ENCODE results near the gene HACL1. TPM values are rescaled to one million over a fixed set of nuclear protein-coding genes. Genes with fewer than 3 reads are reported as not detected.

HACL1 gene
- total and polyA plus RNA-seq, 11 donors, result 7.2 to 21.5 (median 12.6) TPM

DNA sequence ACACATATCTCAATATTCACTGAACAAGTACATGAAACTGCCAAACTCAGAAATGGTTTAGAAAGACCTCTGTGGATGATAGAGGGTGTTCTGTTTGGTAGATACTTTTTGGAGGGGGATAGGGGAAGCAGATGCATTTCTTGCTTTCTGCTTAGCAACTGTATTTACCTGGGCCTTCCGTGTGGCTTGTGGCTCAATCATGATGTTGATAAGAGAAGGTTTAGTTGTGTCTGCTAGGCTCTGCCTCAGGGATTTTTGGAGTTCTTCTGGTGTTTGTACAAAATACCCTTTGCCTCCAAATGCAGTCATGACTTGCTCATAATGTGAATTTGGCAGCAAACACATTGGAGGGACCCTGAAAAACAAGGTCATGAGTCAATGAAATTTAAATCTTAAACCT is 38.2 kb downstream of the HACL1 start:
- H3K27me3 ChIP-seq, result no peaks in the 10 kb centered on the region
- H3K9me3 ChIP-seq, result no peaks in the 10 kb centered on the region
- TF ChIP-seq, protein P1, sequence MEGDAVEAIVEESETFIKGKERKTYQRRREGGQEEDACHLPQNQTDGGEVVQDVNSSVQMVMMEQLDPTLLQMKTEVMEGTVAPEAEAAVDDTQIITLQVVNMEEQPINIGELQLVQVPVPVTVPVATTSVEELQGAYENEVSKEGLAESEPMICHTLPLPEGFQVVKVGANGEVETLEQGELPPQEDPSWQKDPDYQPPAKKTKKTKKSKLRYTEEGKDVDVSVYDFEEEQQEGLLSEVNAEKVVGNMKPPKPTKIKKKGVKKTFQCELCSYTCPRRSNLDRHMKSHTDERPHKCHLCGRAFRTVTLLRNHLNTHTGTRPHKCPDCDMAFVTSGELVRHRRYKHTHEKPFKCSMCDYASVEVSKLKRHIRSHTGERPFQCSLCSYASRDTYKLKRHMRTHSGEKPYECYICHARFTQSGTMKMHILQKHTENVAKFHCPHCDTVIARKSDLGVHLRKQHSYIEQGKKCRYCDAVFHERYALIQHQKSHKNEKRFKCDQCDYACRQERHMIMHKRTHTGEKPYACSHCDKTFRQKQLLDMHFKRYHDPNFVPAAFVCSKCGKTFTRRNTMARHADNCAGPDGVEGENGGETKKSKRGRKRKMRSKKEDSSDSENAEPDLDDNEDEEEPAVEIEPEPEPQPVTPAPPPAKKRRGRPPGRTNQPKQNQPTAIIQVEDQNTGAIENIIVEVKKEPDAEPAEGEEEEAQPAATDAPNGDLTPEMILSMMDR (IDR thresholded peaks at IDR 0.05), result no peak
- no peak for TF ChIP-seq POLR2A (IDR thresholded peaks at IDR 0.05)
- peaks cover 0 to 92% (median 83%) of the 10 kb centered on the region in 9 donors for H3K36me3 ChIP-seq
- no peak for DNase-seq
- no peaks in the 10 kb centered on the region for H3K4me1 ChIP-seq
- WGBS, 4 donors, result 84 to 100% (median 92%) methylated on average over 1 of the region's 1 CpG
- intact Hi-C loops (cut with DNase I), result loop anchor here in 2 of 10 donors (5.0 to 10.0 kb wide), 2 partner anchors 136 to 328 kb away; partner anchors contain the start of genes EAF1 (in 1 of the 2) and METTL6 (in 1 of the 2)
- no peak overlapping the region for H3K4me3 ChIP-seq
- no peak for ATAC-seq
- no peak overlapping the region for H3K27ac ChIP-seq

DNA sequence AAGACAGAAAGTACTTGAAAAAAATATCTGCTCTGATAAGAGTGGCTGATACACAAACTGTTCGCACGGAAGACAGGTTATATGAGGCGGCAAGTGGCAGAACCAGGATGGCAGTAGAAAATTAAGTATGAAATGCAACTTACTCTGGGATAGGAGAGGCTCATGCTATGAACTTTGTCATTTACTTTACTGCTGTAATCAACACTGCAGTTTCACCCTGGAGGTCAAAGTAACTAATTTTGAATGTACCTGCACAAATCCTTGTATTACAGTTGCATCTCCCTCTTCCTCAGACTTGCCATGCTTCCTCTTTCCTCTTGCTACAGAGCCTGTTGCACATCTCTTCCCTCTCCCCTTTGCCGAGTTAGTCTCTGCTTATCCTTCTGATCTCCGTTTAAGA is 38.8 kb downstream of the HACL1 start:
- no peak for DNase-seq
- Histone ChIP-seq H3K4me1 (peaks cover 0 to 3% (median 0%) of the 10 kb centered on the region in 12 donors), H3K36me3 (peaks cover 0 to 86% (median 77%) of the 10 kb centered on the region in 9 donors), H3K4me3 (no peak overlapping the region), H3K27ac (no peak overlapping the region), H3K9me3 (no peaks in the 10 kb centered on the region), H3K27me3 (no peaks in the 10 kb centered on the region)
- 80 to 86% (median 85%) methylated on average over 5 of the region's 5 CpGs for WGBS, 4 donors
- intact Hi-C loops (cut with DNase I), result loop anchor here in 2 of 10 donors (5.0 to 10.0 kb wide), 2 partner anchors 135 to 328 kb away; partner anchors contain the start of genes EAF1 (in 1 of the 2) and METTL6 (in 1 of the 2)
- TF ChIP-seq, protein P1 (IDR thresholded peaks at IDR 0.05), result no peak
- no peak for TF ChIP-seq POLR2A (IDR thresholded peaks at IDR 0.05)
- ATAC-seq, result no peak

DNA sequence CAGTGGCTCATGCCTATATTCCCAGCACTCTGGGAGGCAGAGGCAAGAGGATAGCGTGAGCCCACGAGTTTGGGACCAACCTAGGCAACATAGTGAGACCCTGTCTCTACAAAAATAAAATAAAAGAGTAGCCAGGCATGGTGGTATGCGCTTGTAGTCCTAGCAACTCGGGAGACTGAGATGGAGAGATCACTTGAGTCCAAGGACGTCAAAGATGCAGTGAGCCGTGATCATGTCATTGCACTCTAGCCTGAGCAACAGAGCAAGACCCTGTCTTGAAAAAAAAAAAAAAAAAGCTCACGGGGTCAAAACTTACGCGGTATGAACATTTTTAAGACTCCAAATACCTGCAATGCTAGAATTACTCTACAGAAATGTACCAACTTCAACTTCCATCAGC is 42.8 kb downstream of the HACL1 start:
- intact Hi-C loops (cut with DNase I), result loop anchor here (5.0 to 10.0 kb wide), 8 partner anchors 126 to 451 kb away; partner anchors contain the start of genes EAF1 (in 8 of the 10), METTL6 (in 8 of the 10) and CAPN7 (in 1 of the 10)
- TF ChIP-seq, protein P1 (IDR thresholded peaks at IDR 0.05), result no peak
- TF ChIP-seq POLR2A (IDR thresholded peaks at IDR 0.05), result no peak
- H3K9me3 ChIP-seq, result no peaks in the 10 kb centered on the region
- H3K36me3 ChIP-seq, result peaks cover 0 to 46% (median 39%) of the 10 kb centered on the region in 9 donors
- DNase-seq (no peak), ATAC-seq (no peak)
- no peak overlapping the region for H3K4me3 ChIP-seq
- no peak overlapping the region for H3K27ac ChIP-seq
- WGBS, 4 donors, result 83 to 95% (median 90%) methylated on average over 9 of the region's 9 CpGs
- peaks cover 0 to 21% (median 0%) of the 10 kb centered on the region in 12 donors for H3K4me1 ChIP-seq
- H3K27me3 ChIP-seq, result no peaks in the 10 kb centered on the region

DNA sequence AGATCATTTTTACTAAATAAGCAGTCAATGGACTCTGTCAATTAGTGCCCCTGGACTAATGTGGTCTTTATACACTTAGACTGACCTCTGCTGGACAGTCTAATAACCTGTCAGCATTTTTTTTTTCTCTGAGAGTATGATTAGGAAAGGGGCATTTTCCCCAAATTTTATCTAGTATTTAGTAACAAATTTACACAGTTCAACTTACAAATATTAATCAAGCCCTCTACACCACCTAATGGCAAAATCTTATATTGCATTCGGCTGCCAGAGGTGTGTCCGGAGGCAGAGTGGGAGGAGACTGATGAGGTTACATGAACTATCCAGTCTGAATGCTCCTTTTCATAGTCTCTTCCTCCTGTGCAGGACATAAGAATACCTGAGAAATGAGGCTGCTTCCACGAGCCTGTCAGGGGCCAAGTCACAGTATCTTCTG is 43.8 kb downstream of the HACL1 start:
- Histone ChIP-seq H3K4me3 (no peak overlapping the region), H3K36me3 (peaks cover 0 to 36% (median 28%) of the 10 kb centered on the region in 9 donors), H3K4me1 (peaks cover 0 to 21% (median 0%) of the 10 kb centered on the region in 12 donors), H3K27me3 (no peaks in the 10 kb centered on the region), H3K9me3 (no peaks in the 10 kb centered on the region), H3K27ac (peak overlapping the region in 1 of 12 donors; percentile 67)
- DNase-seq (peak in 2 of 5 donors; percentile 35 to 39), ATAC-seq (peak; percentile 33 to 79 (median 71))
- TF ChIP-seq, protein P1 (IDR thresholded peaks at IDR 0.05), result peak; percentile 41 to 77 (median 60)
- no peak for TF ChIP-seq POLR2A (IDR thresholded peaks at IDR 0.05)
- intact Hi-C loops (cut with DNase I), result loop anchor here (1.0 to 10.0 kb wide), 11 partner anchors 125 to 450 kb away; partner anchors contain the start of genes EAF1 (in 8 of the 10), METTL6 (in 8 of the 10) and CAPN7 (in 1 of the 10)
- 2 to 9% (median 4%) methylated on average over 3 of the region's 3 CpGs for WGBS, 4 donors
